Pons (tissue), 1 donor: ENCODE results near the gene CDH23.
A peak's percentile ranks its signal among the peaks of the same experiment; 100 is the strongest.

ENCODE experiments used
- DNase-seq: peaks from one replicate; pipeline ENCODE4 v3.0.0-alpha.2; 2016; ENCODE audit warnings: low spot score

CDH23 gene

DNA sequence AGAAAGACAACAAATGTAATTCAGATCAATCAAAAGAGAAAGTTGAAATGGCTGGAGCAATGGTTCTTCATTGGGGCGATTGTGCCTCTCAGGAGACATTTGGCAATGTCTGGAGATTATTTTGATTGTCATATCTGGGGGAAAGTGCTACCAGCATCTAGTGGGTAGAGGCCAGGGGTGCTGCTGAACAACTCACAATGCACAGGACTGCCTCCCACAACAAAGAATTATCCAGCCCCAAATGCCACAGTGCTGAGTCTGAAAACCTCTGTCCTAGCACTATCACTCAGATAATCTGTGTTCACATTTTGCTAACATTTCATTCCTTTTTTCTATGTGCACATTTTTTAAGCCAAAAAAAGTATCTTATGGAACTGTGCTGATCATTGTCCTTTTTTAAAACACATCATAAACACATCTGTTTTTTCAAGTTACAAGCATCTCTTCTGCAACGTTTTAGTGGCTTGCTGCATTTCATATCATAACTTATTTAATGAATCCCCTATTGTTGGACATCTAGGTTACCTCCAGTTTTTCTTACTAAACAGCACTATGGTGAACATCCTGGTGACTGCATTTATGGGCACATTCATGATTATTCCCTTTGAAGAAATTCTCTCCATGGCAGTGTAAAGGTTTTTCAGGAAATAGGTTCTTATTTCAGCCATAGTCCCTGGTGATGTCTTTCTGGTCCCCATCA is 208.7 kb downstream of the CDH23 start:
- DNase-seq, result no peak

DNA sequence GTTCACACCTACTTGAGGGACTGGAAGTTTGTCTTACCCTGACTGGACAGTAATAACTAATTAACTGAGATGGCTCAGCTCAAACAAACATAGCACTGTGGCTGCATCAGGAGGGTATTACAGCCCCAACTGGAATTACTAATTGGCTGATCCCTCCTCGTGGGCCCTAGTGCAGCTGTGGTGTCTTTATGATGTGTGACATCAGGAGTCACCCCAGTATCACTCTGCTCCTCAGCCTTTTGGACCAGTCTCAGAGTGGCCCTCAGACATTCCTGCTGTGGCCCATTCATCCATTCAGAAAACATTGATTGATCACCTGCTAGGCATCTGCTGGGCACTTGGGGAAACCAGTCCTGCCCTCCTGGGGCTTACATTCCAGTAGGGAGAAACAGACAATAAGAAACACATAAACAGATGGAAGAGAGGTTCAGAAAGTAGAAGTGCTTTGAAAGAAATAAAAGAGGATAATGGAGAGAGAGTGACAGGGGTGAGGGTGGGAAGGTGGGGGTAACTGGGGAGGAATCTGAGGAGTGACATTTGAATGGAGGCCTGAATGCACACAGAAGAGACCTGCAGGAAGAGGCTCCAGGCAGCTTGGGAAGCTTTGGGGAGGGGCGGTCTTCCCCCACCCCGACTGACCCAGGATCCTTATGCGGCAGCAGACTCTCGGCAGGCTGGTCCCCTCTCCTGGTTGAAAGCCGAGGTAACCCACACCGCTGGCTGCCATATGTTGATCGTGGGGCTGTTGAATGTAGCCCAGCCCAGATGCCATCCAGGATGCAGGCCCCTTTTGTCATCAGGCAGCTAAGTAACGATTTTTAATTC is 209.7 kb downstream of the CDH23 start:
- DNase-seq, result no peak

- DNase-seq, result no peak
Observed at GRCh38 chr10:71607082-71607443, 210.3 kb downstream of the CDH23 start.

DNA sequence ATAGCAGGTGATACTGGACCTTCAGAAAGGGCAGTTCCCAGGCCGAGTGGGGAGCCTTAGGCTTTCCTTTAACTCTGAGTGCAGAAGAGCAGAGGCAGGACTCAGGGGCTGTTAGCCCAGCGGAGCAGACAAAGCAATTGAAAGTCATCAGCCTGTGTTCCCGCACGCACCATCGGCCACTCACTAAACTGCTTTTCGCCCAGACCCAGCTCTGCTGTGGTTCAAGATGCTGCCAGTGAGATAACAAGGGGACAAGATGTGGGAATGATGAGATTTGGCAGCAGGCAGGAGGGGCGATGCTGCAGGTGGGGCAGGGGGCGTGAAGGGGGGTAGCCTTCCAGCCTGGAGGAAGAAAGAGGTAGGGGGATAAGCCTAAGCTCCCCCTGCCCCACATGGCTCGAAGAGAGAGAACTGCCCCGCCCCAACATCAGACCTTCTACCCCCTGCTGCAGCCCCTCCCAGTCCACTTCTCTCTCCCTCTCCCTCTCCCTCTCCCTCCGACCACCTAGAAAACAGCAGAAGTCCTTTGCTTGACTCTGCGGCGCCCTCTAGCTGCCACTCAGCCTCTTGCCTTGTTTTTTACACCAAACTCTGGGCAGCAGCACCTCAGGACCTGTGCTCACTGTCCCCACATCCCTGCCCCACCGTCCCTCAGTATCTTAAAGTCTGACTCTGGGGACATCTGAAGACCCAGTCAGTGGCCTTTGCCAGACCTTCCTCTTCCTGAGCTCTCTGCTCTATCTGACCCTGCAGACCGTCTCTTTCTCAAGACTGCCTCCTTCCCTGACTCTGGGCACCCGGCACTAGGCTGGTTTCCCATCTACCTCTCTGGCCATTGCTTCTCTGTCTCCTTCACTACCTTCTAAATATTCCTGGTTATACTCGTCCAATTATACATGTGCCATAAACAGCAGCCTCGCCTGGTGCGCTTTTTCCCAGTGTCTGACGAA is 212.4 kb downstream of the CDH23 start:
- DNase-seq, result peak; percentile 81

GRCh38 chr10:71610651-71611050 is 213.9 kb downstream of the CDH23 start:
- DNase-seq, result no peak

DNA sequence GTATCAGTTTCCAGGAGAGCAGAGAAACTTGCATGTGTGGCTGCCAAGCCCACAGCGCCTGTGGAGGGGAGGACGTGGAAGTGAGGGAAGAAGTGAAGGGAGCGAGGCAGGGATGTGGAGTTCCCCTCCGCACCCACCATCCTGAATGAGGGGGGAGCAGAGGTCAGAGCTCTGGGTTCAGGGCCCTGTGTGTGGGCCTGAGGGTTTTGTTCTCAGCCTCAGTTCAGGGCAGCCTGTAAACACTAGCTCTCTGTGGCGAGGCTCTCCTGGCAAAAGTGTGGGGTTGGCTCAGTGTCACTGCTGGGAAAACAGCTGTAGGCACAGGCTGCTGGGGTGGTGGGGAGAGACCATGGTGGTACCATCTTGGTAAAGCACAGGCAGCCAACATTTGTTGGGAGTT is 214.4 kb downstream of the CDH23 start:
- DNase-seq, result peak; percentile 59

- no peak for DNase-seq
Observed at GRCh38 chr10:71611709-71612422, 215.1 kb downstream of the CDH23 start.

- DNase-seq, result no peak
Observed at GRCh38 chr10:71613261-71613777, 216.6 kb downstream of the CDH23 start.

- no peak for DNase-seq
Observed at GRCh38 chr10:71613877-71614276, 217.2 kb downstream of the CDH23 start.

- no peak for DNase-seq
Observed at GRCh38 chr10:71614946-71615345, 218.2 kb downstream of the CDH23 start.

GRCh38 chr10:71615538-71616329 is 219.0 kb downstream of the CDH23 start:
- DNase-seq, result no peak

DNA sequence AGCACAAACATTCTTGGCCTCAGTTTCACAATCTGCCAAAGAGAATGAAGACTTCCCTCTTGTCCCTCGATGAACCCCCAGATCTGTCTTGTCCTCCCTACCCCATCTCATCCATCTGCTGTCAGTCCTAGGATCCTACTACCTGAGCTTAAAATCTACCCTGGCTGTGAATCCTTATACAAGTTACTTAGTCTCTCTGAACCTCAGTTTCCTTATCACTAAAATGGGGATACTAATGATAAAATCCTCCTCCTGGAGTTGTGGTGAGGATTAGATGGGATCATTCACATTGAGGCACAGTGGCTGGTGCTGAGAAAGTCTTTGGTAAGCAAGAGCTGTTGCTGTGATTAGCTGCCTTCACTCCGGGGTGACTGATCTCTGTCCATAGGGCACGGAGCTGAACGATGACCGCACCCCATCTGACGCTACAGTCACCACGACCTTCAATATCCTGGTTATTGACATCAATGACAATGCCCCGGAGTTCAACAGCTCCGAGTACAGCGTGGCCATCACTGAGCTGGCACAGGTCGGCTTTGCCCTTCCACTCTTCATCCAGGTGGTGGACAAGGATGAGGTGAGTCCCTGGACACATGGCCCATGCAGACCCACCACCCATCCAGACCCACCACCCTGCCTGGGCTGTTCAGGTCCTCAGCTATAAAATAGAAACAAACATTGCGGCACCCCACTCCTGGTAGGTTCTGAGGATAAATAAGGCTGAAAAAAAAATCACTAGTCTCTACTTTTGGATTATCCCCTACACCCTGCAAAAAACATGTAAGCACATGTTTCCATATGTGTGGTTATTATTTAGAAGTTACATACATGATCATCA is 220.3 kb downstream of the CDH23 start:
- no peak for DNase-seq

DNA sequence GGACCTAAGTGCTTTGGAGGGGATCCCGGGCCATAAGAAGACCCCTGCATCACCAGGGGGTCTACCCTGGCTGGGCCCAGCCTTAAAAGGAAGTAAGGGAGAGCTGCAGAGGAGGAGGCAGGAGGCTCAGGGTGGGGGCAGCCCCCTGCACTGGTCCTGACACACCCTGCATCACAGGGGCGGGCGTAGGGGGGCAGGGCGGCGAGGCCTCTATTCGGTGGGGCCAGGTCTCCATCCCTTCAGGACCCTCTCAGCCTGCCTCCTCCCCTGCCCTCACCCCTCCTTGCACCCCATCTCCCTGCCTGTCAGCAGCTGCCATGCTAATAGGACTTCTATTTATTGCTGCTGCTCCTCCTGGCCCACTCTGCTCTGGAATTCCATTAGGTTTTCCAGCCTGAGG is 221.5 kb downstream of the CDH23 start:
- DNase-seq, result no peak

GRCh38 chr10:71618598-71618997 is 221.9 kb downstream of the CDH23 start:
- DNase-seq, result no peak

DNA sequence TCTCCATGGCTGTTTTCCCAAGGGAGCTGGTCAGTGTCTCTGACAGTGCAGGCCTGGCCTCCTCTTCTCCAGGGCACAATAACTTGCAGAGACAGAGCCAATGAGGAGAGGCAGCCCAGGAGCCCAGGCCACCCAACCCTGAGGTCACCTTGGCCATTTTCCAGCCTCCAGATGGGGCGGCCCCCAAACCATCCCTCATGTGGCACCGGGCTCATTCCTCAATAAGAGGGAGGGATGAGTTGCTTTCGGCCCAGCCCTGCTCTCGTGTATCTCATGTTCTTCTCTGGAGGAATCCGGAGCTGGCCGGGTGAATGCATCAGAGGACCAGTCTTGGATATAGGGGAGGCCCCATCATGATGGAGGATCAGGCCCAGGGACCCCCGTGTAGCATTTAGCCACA is 223.9 kb downstream of the CDH23 start:
- DNase-seq, result no peak

- peak; percentile 72 for DNase-seq
Observed at GRCh38 chr10:71621231-71622153, 224.8 kb downstream of the CDH23 start.

DNA sequence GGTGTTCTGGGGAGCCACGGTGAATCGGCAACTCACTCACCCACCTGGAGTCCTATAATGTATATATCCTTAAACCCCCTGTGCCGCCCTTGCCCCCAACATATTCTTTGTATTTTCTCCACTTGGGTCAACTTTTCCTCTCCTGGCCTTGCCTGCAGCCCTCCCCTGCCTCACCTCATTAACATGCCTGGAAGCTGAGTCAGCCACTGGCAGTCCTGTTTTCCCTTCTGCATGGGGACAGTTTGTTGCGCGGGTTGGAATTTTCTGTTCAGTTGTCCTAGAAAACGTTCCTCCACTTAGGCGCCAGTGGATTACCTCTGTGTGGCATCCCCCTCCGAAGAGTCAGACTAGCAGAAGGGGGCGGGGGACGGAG is 225.4 kb downstream of the CDH23 start:
- peak; percentile 31 for DNase-seq

- DNase-seq, result no peak
Observed at GRCh38 chr10:71622616-71623015, 225.9 kb downstream of the CDH23 start.
